H1 (cell line): ENCODE results near the gene MRPL52. TPM values are rescaled to one million over a fixed set of nuclear protein-coding genes. Genes with fewer than 3 reads are reported as not detected.
"Not testable (repeated sequence)": the region's sequence is repeated elsewhere in the genome, so short reads cannot be mapped to it uniquely, and the experiment has no call there.

Experiments
- CTCF ChIA-PET: fragments of 300-600 bp; sonication (Branson Sonifier 250); formaldehyde crosslinking; loops from one replicate; lab custom pipeline; 2021; ENCODE audit not compliant: partially characterized antibody; lab: Charles Lee
- POLR2A ChIA-PET: fragments of 300-600 bp; sonication (Branson Sonifier 250); formaldehyde crosslinking; loops from one replicate; lab custom pipeline; 2021; ENCODE audit warnings: inconsistent platforms; ENCODE audit not compliant: partially characterized antibody; lab: Charles Lee
- DNase-seq, 2 experiments: peaks; one replicate each; pipeline versions ENCODE4 v3.0.0 to v3.0.0-alpha.2; 2010 to 2022; ENCODE audit warnings: low spot score in 2 of 2, low read depth in 1 of 2, mixed read lengths in 1 of 2
- FAIRE-seq: peaks from 2 replicates; lab custom pipeline; 2011; peaks lifted over from hg19 to GRCh38; lab: Jason Lieb, UNC
- H2AFZ ChIP-seq: 2 replicates; pipeline ENCODE4 v1.8.1; 2012; ENCODE audit warnings: low read length, inconsistent platforms
- H2AK5ac ChIP-seq: 2 replicates; pipeline ENCODE4 v1.6.1; 2013; ENCODE audit warnings: low read depth, low read length
- H2BK120ac ChIP-seq: replicated peaks from 2 replicates; pipeline ENCODE3; 2013; ENCODE audit warnings: low read depth, low read length, inconsistent platforms
- H2BK12ac ChIP-seq: 2 replicates; pipeline ENCODE4 v1.6.1; 2013; ENCODE audit warnings: low read depth, low read length
- H2BK15ac ChIP-seq: 2 replicates; pipeline ENCODE4 v1.6.1; 2013; ENCODE audit warnings: low read length
- H2BK20ac ChIP-seq: 2 replicates; pipeline ENCODE4 v1.6.1; 2013; ENCODE audit warnings: low read length
- H2BK5ac ChIP-seq: 2 replicates; pipeline ENCODE4 v1.6.1; 2013; ENCODE audit warnings: low read depth, low read length
- H3K14ac ChIP-seq: 2 replicates; pipeline ENCODE4 v1.6.1; 2013; ENCODE audit warnings: inconsistent platforms; ENCODE audit not compliant: insufficient read length
- H3K18ac ChIP-seq: 2 replicates; pipeline ENCODE4 v1.6.1; 2013; ENCODE audit warnings: low read length; ENCODE audit errors: extremely low read depth
- H3K23ac ChIP-seq: 2 replicates; pipeline ENCODE4 v1.6.1; 2013; ENCODE audit warnings: inconsistent platforms; ENCODE audit not compliant: insufficient read length
- H3K23me2 ChIP-seq: 2 replicates; pipeline ENCODE4 v1.6.1; 2013; ENCODE audit warnings: low read depth, low read length
- H3K27ac ChIP-seq: 2 replicates; pipeline ENCODE4 v1.6.1; 2011; ENCODE audit warnings: low read depth, low read length, inconsistent platforms
- H3K27me3 ChIP-seq, 4 experiments: replicated peaks in 1 of 4; 1 replicate in 1 of 4; 2 replicates in 3 of 4; pipeline versions ENCODE4 v1.6.1 to v1.8.1; 2011 to 2013; ENCODE audit warnings: low read length in 3 of 4, mild to moderate bottlenecking in 3 of 4, inconsistent platforms in 2 of 4, mixed read lengths in 2 of 4, moderate library complexity in 1 of 4; ENCODE audit not compliant: control insufficient read depth in 3 of 4, insufficient read depth in 3 of 4; ENCODE audit errors: extremely low read depth in 1 of 4
- H3K36me3 ChIP-seq, 4 experiments: 2 replicates each; pipeline versions ENCODE4 v1.6.1 to v1.8.1; 2011 to 2013; ENCODE audit warnings: mild to moderate bottlenecking in 4 of 4, low read length in 3 of 4, moderate library complexity in 2 of 4, control low read depth in 1 of 4, inconsistent platforms in 1 of 4; ENCODE audit not compliant: insufficient read depth in 4 of 4, control insufficient read depth in 2 of 4
- H3K4ac ChIP-seq: replicated peaks from 2 replicates; pipeline ENCODE3; 2013; ENCODE audit warnings: low read length, low read depth, mixed read lengths, inconsistent platforms; ENCODE audit not compliant: insufficient read length
- H3K4me1 ChIP-seq, 4 experiments: replicated peaks in 1 of 4; 1 replicate in 1 of 4; 2 replicates in 3 of 4; pipeline versions ENCODE4 v1.6.1 to v1.8.1; 2011 to 2013; ENCODE audit warnings: low read length in 3 of 4, inconsistent platforms in 2 of 4, mixed read lengths in 1 of 4; ENCODE audit not compliant: insufficient read depth in 4 of 4, control insufficient read depth in 3 of 4
- H3K4me2 ChIP-seq, 2 experiments: 2 replicates each; pipeline versions ENCODE4 v1.6.1 to v1.8.1; 2011 to 2013; ENCODE audit warnings: low read depth in 2 of 2, low read length in 2 of 2, control low read depth in 1 of 2, inconsistent platforms in 1 of 2, mild to moderate bottlenecking in 1 of 2; ENCODE audit not compliant: insufficient read depth in 1 of 2
- H3K4me3 ChIP-seq, 4 experiments: fragments of 200-600, 300-600 bp in 1 of 4; sonication (generic), shearing (Covaris generic), sonication (Bioruptor Twin) in 1 of 4; 2 replicates each; pipeline versions ENCODE4 v1.5.1 to v1.8.1; 2011 to 2016; ENCODE audit warnings: low read length in 4 of 4, low read depth in 3 of 4, control low read depth in 2 of 4, inconsistent platforms in 2 of 4, mild to moderate bottlenecking in 2 of 4, mixed read lengths in 1 of 4, moderate library complexity in 1 of 4; ENCODE audit not compliant: insufficient read depth in 2 of 4; ENCODE audit errors: extremely low read depth in 1 of 4
- H3K56ac ChIP-seq: replicated peaks from 2 replicates; pipeline ENCODE3; 2013; ENCODE audit warnings: low read depth, mild to moderate bottlenecking, mixed read lengths, low read length, inconsistent platforms; ENCODE audit not compliant: insufficient read length
- H3K79me1 ChIP-seq: 2 replicates; pipeline ENCODE4 v1.6.1; 2013; ENCODE audit warnings: low read depth, low read length, control low read depth
- H3K79me2 ChIP-seq, 2 experiments: 2 replicates each; pipeline versions ENCODE4 v1.6.1 to v1.8.1; 2012 to 2013; ENCODE audit warnings: low read length in 2 of 2, mild to moderate bottlenecking in 2 of 2, inconsistent platforms in 1 of 2; ENCODE audit not compliant: insufficient read depth in 2 of 2, control insufficient read depth in 1 of 2
- H3K9ac ChIP-seq, 4 experiments: replicated peaks in 1 of 4; 1 replicate in 1 of 4; 2 replicates in 3 of 4; pipeline versions ENCODE4 v1.6.1 to v1.8.1; 2011 to 2013; ENCODE audit warnings: low read depth in 3 of 4, low read length in 3 of 4, control low read depth in 2 of 4, mild to moderate bottlenecking in 2 of 4, moderate library complexity in 2 of 4, inconsistent platforms in 1 of 4; ENCODE audit errors: extremely low read depth in 1 of 4
- H3K9me3 ChIP-seq, 2 experiments: 2 replicates each; pipeline versions ENCODE4 v1.6.1 to v1.8.1; 2012 to 2013; ENCODE audit warnings: mild to moderate bottlenecking in 2 of 2, moderate library complexity in 2 of 2, control low read depth in 1 of 2, inconsistent platforms in 1 of 2, low read depth in 1 of 2, low read length in 1 of 2, mixed read lengths in 1 of 2; ENCODE audit not compliant: insufficient read depth in 2 of 2
- H4K20me1 ChIP-seq, 2 experiments: replicated peaks in 1 of 2; 2 replicates each; pipeline versions ENCODE3 to v1.8.1; 2011 to 2013; ENCODE audit warnings: inconsistent platforms in 2 of 2, low read length in 2 of 2, mild to moderate bottlenecking in 1 of 2; ENCODE audit not compliant: insufficient read depth in 2 of 2, control insufficient read depth in 1 of 2
- H4K5ac ChIP-seq: 2 replicates; pipeline ENCODE4 v1.6.1; 2013; ENCODE audit warnings: low read length, low read depth, mixed read lengths, inconsistent platforms; ENCODE audit not compliant: insufficient read length
- H4K8ac ChIP-seq: 2 replicates; pipeline ENCODE4 v1.8.0; 2013; ENCODE audit warnings: mild to moderate bottlenecking, moderate library complexity, low read length, inconsistent platforms; ENCODE audit not compliant: insufficient read depth; ENCODE audit errors: extremely low read depth
- H4K91ac ChIP-seq: replicated peaks from 2 replicates; pipeline ENCODE3; 2013; ENCODE audit warnings: low read length, mixed read lengths, inconsistent platforms; ENCODE audit not compliant: insufficient read length
- WGBS, 2 experiments: shearing (Covaris generic) in 1 of 2; methylation state at CpG; one replicate each; pipeline versions ENCODE4 v1.1.6 to v1.1.7; 2013 to 2015; ENCODE audit warnings: low lambda C conversion rate in 2 of 2, mixed read lengths in 2 of 2, inconsistent platforms in 1 of 2, low coverage in 1 of 2, missing lambda C conversion rate in 1 of 2; ENCODE audit not compliant: insufficient replicate concordance in 2 of 2, insufficient coverage in 1 of 2, insufficient read length in 1 of 2; ENCODE audit errors: extremely low coverage in 1 of 2, missing lambda C conversion rate in 1 of 2; 5-methylcytosine and 5-hydroxymethylcytosine counted together
- polyA plus RNA-seq, 7 experiments: library from polyadenylated mRNA; depleted of rRNA in 3 of 7; stranded (reverse) in 5 of 7; unstranded in 2 of 7; fragments of >200 nt in 5 of 7; fragments of 200-250 nt in 2 of 7; gene quantifications; 1 replicate in 5 of 7; 2 replicates in 1 of 7; 4 replicates in 1 of 7; pipeline versions ENCODE4 v1.2.1 to v1.2.3, GENCODE V29; 2011 to 2013; ENCODE audit warnings: missing spikeins in 2 of 7, mixed read lengths in 2 of 7
- total RNA-seq: library from RNA; stranded (reverse); fragmentation: NEBNext Ultra II Directional; extraction: Animal tissue kit (Norgen Biotek cat#: 25700); gene quantifications from 2 replicates; pipeline ENCODE4 v1.2.1, GENCODE V29; 2021

Gene MRPL52
- total and polyA plus RNA-seq, 2 of the 8 experiments (the other 6 are each of a cell fraction or from before 2014, with no cell fraction given) = 70.5 to 176 TPM

- not testable (repeated sequence) for H3K56ac ChIP-seq, H3K4me1 ChIP-seq, H3K23ac ChIP-seq, H3K4ac ChIP-seq, H3K14ac ChIP-seq, H2BK120ac ChIP-seq, H3K79me1 ChIP-seq, H2AK5ac ChIP-seq, H4K20me1 ChIP-seq, H3K9me3 ChIP-seq, H2BK20ac ChIP-seq, H3K27me3 ChIP-seq, H3K18ac ChIP-seq, H4K5ac ChIP-seq, H2BK15ac ChIP-seq, DNase-seq, H3K23me2 ChIP-seq, H4K91ac ChIP-seq, FAIRE-seq
- 86% methylated on average over 12 of the region's 12 CpGs; no CpG with 5 or more reads in 1 of the 2 experiments for WGBS, 2 experiments
- peak overlapping the region; percentile 20; the same call in 1 of the 2 replicates for H2BK12ac ChIP-seq
- ChIA-PET CTCF (interaction anchor here (1.0 to 53.1 kb wide), 5 partner anchors 9 to 101 kb away, joined by 3 to 1562 read pairs (median 5); partner anchors contain the start of genes LRP10, MMP14 and REM2), POLR2A (interaction anchor here (0.6 to 16.3 kb wide), 5 partner anchors 8 to 90 kb away, joined by 3 to 203 read pairs (median 9); partner anchors contain the start of gene MMP14)
- peaks cover 0 to 12% of the 10 kb centered on the region in 2 experiments; a peak in 3 of 4 replicates for H3K79me2 ChIP-seq
- H3K9ac ChIP-seq = peak overlapping the region in 2 of 4 experiments; percentile 69 to 75; a peak in 3 of 7 replicates
- peak overlapping the region in 3 of 4 experiments; percentile 87 to 89 (median 88); a peak in 6 of 8 replicates for H3K4me3 ChIP-seq
- 0 out of 2 replicates have a peak overlapping the region, but pooled peaks have one; percentile 25 for H3K27ac ChIP-seq
- H2AFZ ChIP-seq = peak overlapping the region; percentile 69
- H3K4me2 ChIP-seq = peak overlapping the region; percentile 39 to 65
- H2BK5ac ChIP-seq = peak overlapping the region; percentile 37; the same call in 1 of the 2 replicates
- peak overlapping the region; percentile 81; the same call in 1 of the 2 replicates for H4K8ac ChIP-seq
- peaks cover 3 to 16% (median 9%) of the 10 kb centered on the region in 4 experiments; a peak in 7 of 8 replicates for H3K36me3 ChIP-seq
These were observed 519 bp upstream of the MRPL52 start for GRCh38 chr14:22829076-22829660.
